ENCODE data around the gene PCDH9.
"Not testable (repeated sequence)": the region's sequence is repeated elsewhere in the genome, so short reads cannot be mapped to it uniquely, and the experiment has no call there.

PCDH9 gene

DNA sequence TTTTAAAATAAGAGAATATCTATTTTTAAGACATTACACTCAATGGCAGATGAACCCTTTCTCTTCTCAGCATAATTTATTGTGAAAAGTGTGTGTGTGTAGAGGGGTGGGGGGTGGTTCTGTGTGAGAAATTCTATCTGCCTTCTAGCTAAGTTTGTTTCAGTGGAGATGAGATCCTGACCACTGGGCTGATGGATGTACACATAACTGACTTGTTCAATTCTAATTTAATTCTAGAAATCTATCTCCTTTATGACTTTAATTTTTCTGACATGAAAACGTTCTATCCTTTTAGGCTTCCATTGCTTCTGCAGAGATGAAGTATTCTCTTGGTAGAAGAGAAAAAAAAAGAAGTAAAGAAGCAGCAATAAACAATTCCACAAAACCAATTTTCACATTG is 891.6 kb downstream of the PCDH9 start:
- DNase-seq (ENCODE audit: low spot score) = no peak

GRCh38 chr13:66335626-66336025 is 894.5 kb downstream of the PCDH9 start:
- DNase-seq (ENCODE audit: low spot score) = no peak

DNA sequence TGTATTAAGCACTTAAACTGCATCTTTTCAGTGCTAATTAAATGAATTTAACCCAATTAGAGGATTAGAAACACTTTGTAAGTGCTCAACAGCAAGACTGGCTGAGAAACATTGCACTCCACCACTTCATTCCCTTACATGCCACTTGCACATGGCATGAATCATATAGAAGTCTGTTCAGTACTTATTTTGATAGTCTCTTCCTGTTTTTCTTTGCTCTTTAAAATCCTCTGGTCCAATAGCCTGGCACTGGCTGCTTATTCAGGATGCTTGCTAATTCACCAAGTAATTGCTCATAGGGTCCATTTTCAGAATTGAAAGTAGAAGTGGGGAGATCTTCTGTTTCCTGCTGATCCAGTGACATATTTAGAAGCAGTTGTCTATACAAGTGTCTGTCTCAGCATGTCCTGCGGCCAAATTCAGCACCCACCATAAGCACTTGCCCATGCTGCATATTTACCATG is 900.1 kb downstream of the PCDH9 start:
- peak; percentile 4 for DNase-seq (ENCODE audit: low spot score)

DNA sequence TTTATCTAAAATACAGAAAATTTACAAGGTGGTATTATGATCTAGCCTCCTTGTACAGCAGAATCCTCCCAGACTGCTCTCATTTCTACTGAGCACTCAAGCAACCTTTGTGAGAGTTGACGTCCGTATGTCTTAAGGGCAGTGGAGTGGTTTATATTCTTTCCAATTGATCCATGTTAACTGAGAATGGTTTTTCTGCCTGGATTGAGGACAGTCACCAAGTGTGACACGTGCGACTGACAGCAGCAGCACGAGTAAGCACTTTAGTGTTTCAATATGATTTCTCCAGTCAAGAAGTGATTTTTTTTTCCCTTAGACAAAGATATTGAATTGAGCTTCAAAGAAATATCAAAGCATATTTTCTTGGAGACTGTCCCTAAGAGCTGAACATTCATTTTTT is 901.7 kb downstream of the PCDH9 start:
- DNase-seq (ENCODE audit: low spot score) = no peak

GRCh38 chr13:66323745-66324347 is 906.3 kb downstream of the PCDH9 start:
- no peak for DNase-seq (ENCODE audit: low spot score)

DNA sequence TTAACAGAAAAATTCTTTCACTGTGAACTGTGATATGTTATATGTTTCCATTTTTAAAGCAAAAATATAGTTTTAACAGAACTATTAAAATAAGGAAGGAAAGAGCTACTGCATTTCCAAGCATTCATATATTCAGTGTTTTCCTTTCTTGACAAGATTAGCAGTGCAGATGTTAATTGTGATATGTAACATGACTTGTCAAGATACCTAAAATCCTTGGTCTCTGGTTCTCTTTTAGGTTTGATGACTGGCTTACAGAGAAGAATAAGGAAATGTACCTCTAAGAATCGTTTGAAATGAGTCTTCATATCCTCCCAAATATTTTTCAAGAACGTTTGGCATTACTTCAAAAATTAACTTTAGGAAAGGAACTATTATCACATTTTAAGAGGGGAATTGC is 907.2 kb downstream of the PCDH9 start:
- DNase-seq (ENCODE audit: low spot score) = no peak

GRCh38 chr13:66322193-66322740 is 907.9 kb downstream of the PCDH9 start:
- no peak for DNase-seq (ENCODE audit: low spot score)

GRCh38 chr13:66314911-66315310 is 915.2 kb downstream of the PCDH9 start:
- DNase-seq (ENCODE audit: low spot score) = no peak

- DNase-seq (ENCODE audit: low spot score) = no peak
These were observed 916.7 kb downstream of the PCDH9 start for GRCh38 chr13:66313413-66313812.

- DNase-seq (ENCODE audit: low spot score) = peak; percentile 28
These were observed 917.6 kb downstream of the PCDH9 start for GRCh38 chr13:66312312-66313087.

DNA sequence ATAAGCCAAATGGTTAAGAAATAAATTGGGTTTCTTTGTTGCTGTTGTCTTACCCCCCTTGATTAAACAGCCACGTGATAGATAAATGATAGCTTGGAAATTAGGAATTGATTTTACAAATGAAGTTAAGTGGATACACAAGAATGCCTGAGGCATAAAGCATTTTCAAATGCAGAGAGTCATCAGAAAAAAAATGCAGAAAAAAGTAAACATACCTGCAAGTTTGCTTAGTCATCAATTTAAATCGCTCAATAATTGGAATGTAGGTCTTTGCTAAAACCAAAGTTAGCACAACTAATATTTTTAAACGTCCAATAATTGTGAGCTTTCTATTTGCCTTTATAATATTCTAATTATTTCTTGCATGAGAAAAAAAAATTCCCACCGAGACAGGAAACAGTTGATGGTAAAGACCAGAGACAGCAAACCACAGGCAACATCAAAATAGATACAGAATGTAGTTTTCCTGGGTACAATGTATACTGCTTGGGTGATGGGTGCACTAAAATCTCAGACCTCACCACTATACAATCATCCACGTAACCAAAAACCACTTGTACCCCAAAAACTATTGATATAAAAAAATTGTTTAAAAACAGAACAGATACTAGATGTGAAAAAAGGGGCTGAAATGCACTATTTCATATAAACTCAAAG is 924.0 kb downstream of the PCDH9 start:
- DNase-seq (ENCODE audit: low spot score) = no peak

DNA sequence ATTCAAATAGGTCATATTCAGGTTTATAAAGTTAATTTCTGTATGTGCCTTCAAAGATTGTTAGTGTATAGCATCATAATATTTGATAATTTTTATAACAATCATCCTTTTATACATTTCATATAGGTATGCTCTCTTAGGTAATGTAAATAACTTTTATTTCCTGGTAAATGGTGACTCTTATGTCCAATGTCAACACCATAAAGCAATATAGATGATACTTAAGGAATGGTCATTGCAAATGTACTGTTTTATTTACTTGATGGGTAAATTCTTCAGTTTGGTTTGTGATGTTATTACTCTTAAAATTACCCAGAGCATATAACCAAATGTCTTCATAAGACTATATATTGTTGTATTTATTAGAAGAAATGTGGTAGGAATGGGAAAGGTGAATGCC is 928.7 kb downstream of the PCDH9 start:
- no peak for DNase-seq (ENCODE audit: low spot score)

- no peak for DNase-seq (ENCODE audit: low spot score)
These were observed 929.1 kb downstream of the PCDH9 start for GRCh38 chr13:66301006-66301405.

DNA sequence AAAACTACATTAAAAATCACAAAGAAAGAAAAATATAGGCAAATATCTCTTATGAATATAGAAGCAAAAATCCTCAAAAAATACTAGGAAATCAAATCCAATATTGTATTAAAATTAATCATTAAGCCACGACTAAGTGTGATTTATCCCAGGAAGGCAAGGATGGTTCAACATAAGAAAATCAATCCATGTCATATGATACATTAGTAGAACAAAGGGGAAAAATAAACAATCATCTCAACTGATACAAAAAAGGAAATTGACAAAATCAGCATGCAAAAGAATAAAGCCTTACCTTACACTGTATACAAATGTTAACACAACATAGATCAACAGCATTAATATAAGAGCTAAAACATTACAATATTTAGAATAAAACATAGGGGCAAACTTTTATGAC is 933.3 kb downstream of the PCDH9 start:
- no peak for DNase-seq (ENCODE audit: low spot score)

GRCh38 chr13:66296328-66296727 is 933.8 kb downstream of the PCDH9 start:
- no peak for DNase-seq (ENCODE audit: low spot score)

DNA sequence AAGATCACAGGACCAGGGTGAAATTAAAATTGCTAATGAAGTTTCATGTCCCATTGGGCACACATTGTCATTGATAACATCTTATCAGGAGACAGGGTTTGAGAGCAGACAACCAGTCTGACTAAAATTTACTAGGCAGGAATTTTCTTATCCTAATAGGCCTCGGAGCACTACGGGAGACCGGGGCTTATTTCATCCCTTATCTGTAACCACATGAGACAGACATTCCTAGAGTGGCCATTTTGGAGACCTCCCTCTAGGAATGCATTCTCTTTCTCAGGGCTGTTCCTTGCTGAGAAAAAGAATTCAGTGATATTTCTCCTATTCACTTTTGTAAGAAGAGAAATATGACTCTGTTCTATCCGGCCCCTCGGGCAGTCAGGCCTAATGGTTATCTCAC is 943.3 kb downstream of the PCDH9 start:
- not testable (repeated sequence) for DNase-seq (ENCODE audit: low spot score)

GRCh38 chr13:66275416-66275815 is 954.7 kb downstream of the PCDH9 start:
- no peak for DNase-seq (ENCODE audit: low spot score)

DNA sequence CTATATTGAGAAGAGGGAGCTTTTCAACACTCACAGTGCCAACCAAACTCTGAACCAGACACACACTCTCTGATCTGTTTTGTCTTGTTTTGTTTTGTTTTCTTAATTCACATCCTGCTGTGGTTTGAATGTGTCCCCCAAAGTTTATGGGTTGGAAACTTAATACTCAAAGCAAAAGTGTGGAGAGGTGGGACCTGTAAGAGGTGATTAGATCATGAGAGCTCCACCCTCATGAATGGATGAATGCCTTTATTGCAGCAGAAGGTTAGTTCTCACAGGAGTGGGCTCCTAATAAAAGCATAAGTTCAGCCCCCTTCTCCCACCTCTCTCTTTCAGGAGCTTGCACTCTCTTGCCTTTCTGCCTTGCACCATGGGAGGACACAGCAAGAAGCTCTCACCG is 957.1 kb downstream of the PCDH9 start:
- DNase-seq (ENCODE audit: low spot score) = no peak

DNA sequence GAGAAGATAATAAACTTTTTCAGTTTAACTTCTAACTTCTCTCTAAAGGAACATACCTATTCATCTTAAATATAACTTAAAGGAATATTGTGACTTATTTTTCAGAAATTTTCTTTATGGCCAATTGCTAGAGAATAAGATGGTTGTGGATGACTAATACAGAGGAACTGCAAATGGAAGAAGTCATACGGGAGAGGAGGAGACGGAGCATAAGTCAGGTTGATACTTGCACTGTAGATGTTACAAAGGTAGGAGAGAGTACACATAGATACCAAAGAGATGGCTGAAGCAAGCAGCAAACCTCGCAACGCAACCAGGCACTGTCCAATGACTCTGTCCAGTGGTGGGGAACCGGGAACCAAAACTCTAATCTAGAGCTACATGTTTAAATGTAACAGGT is 963.4 kb downstream of the PCDH9 start:
- DNase-seq (ENCODE audit: low spot score) = no peak

DNA sequence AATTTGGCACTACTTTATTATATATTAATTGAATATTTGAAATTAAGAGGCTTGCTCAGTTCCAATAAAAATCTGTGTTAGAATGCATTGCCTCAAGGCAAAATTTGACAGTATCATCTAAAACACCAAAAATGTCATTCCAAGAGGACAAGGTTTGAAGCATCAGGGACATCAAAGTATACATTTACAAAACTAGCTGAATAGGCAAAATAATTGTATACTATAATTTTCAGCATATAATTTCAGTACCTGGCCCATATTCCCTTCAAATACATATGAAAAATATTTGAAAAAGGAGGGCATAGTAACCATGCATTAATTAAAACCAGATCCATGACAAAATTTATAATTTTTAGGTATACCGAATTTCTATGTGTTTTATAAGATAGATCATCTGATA is 963.8 kb downstream of the PCDH9 start:
- DNase-seq (ENCODE audit: low spot score) = no peak

GRCh38 chr13:66265371-66265770 is 964.8 kb downstream of the PCDH9 start:
- no peak for DNase-seq (ENCODE audit: low spot score)

DNA sequence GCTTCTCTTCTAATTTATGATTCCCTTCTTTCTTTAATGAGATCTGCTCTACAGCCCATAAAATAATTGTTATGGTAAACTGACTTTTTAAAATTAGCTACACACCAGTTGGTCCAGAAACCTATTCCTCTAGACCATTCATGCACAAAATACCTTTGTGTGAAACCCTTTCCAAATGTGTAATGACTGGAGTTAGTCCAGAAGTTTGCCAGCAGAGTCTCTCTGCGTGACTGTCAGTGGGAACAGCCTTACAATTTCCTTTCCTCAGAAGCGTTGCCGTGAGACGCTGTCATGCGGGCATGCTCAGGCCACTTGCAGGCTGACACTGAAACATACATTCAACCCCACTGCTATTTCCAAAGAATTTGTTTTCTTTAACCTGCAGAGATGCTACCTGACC is 965.2 kb downstream of the PCDH9 start:
- no peak for DNase-seq (ENCODE audit: low spot score)

DNA sequence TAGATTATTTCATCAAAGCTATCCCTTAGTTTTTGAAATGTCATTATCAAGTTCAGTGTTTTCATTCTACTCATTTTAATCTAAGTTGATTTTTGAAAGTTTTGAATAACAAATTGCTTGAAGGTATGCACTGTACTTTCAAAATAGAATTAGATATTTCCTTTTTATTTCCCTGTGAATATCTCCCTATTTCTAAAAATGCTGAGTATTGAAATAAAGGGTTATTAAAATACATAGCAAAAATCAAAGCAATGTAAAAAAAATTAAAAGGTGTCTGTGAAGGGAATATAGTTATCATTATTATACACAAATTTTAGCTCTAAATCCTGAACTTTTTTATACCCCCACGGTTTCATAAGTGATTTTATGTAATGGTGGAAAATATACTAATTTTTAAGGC is 967.8 kb downstream of the PCDH9 start:
- DNase-seq (ENCODE audit: low spot score) = no peak

Measured in hepatic stellate cell (primary cell).